Rectal smooth muscle tissue (tissue), 1 donor: ENCODE results near the gene TMEM184C.

Source experiments
- H3K27ac ChIP-seq: one replicate; pipeline ENCODE4 v1.7.0; 2013; ENCODE audit warnings: low read depth, low read length, inconsistent platforms
- H3K27me3 ChIP-seq: one replicate; pipeline ENCODE4 v1.7.0; 2013; ENCODE audit warnings: low read length; ENCODE audit not compliant: control insufficient read depth, insufficient read depth
- H3K36me3 ChIP-seq: one replicate; pipeline ENCODE4 v1.7.0; 2013; ENCODE audit warnings: low read length; ENCODE audit not compliant: control insufficient read depth, insufficient read depth
- H3K4me1 ChIP-seq: one replicate; pipeline ENCODE4 v1.7.0; 2013; ENCODE audit warnings: low read length; ENCODE audit not compliant: control insufficient read depth, insufficient read depth
- H3K4me3 ChIP-seq: one replicate; pipeline ENCODE4 v1.7.0; 2013; ENCODE audit warnings: low read length
- H3K9ac ChIP-seq: one replicate; pipeline ENCODE4 v1.7.0; 2013; ENCODE audit warnings: low read length

Gene TMEM184C

GRCh38 chr4:147638942-147639341, 21.7 kb downstream of the TMEM184C start:
- peaks cover 10% of the 10 kb centered on the region for H3K36me3 ChIP-seq
- H3K9ac ChIP-seq: no peak overlapping the region
- no peak overlapping the region for H3K4me3 ChIP-seq
- no peak overlapping the region for H3K27ac ChIP-seq
- no peaks in the 10 kb centered on the region for H3K27me3 ChIP-seq
- H3K4me1 ChIP-seq: no peaks in the 10 kb centered on the region

- Histone ChIP-seq H3K4me3 (no peak overlapping the region), H3K4me1 (no peaks in the 10 kb centered on the region), H3K9ac (no peak overlapping the region), H3K27me3 (no peaks in the 10 kb centered on the region), H3K36me3 (peaks cover 6% of the 10 kb centered on the region), H3K27ac (no peak overlapping the region)
These were observed 22.2 kb downstream of the TMEM184C start for GRCh38 chr4:147639388-147639787.

- H3K36me3 ChIP-seq: peaks cover 6% of the 10 kb centered on the region
- H3K9ac ChIP-seq: no peak overlapping the region
- H3K27ac ChIP-seq: no peak overlapping the region
- no peak overlapping the region for H3K4me3 ChIP-seq
- no peaks in the 10 kb centered on the region for H3K4me1 ChIP-seq
- H3K27me3 ChIP-seq: no peaks in the 10 kb centered on the region
These were observed 23.1 kb downstream of the TMEM184C start for GRCh38 chr4:147640331-147640730.

- Histone ChIP-seq H3K9ac (no peak overlapping the region), H3K4me1 (no peaks in the 10 kb centered on the region), H3K27ac (no peak overlapping the region), H3K4me3 (no peak overlapping the region), H3K27me3 (no peaks in the 10 kb centered on the region), H3K36me3 (peaks cover 2% of the 10 kb centered on the region)
These were observed 26.4 kb downstream of the TMEM184C start for GRCh38 chr4:147643616-147644015.

- H3K36me3 ChIP-seq: peaks cover 2% of the 10 kb centered on the region
- no peaks in the 10 kb centered on the region for H3K4me1 ChIP-seq
- H3K27me3 ChIP-seq: no peaks in the 10 kb centered on the region
- no peak overlapping the region for H3K9ac ChIP-seq
- H3K4me3 ChIP-seq: no peak overlapping the region
- no peak overlapping the region for H3K27ac ChIP-seq
These were observed 27.3 kb downstream of the TMEM184C start for GRCh38 chr4:147644471-147644870.

GRCh38 chr4:147645099-147645498, 27.9 kb downstream of the TMEM184C start:
- Histone ChIP-seq H3K9ac (no peak overlapping the region), H3K27me3 (no peaks in the 10 kb centered on the region), H3K36me3 (peaks cover 2% of the 10 kb centered on the region), H3K4me3 (no peak overlapping the region), H3K27ac (no peak overlapping the region), H3K4me1 (no peaks in the 10 kb centered on the region)

- Histone ChIP-seq H3K4me1 (no peaks in the 10 kb centered on the region), H3K9ac (no peak overlapping the region), H3K4me3 (no peak overlapping the region), H3K27me3 (no peaks in the 10 kb centered on the region), H3K36me3 (no peaks in the 10 kb centered on the region), H3K27ac (no peak overlapping the region)
These were observed 31.5 kb downstream of the TMEM184C start for GRCh38 chr4:147648656-147649055.

- Histone ChIP-seq H3K4me1 (no peaks in the 10 kb centered on the region), H3K36me3 (peaks cover 5% of the 10 kb centered on the region), H3K9ac (no peak overlapping the region), H3K4me3 (no peak overlapping the region), H3K27me3 (no peaks in the 10 kb centered on the region), H3K27ac (no peak overlapping the region)
These were observed 34.4 kb downstream of the TMEM184C start for GRCh38 chr4:147651563-147651962.

- Histone ChIP-seq H3K4me3 (no peak overlapping the region), H3K4me1 (no peaks in the 10 kb centered on the region), H3K27me3 (no peaks in the 10 kb centered on the region), H3K9ac (no peak overlapping the region), H3K36me3 (peaks cover 9% of the 10 kb centered on the region), H3K27ac (no peak overlapping the region)
These were observed 38.4 kb downstream of the TMEM184C start for GRCh38 chr4:147655639-147656038.

GRCh38 chr4:147658501-147658900, 41.3 kb downstream of the TMEM184C start:
- peaks cover 9% of the 10 kb centered on the region for H3K36me3 ChIP-seq
- no peaks in the 10 kb centered on the region for H3K4me1 ChIP-seq
- H3K27me3 ChIP-seq: no peaks in the 10 kb centered on the region
- H3K9ac ChIP-seq: no peak overlapping the region
- H3K4me3 ChIP-seq: no peak overlapping the region
- no peak overlapping the region for H3K27ac ChIP-seq

- no peaks in the 10 kb centered on the region for H3K27me3 ChIP-seq
- no peak overlapping the region for H3K9ac ChIP-seq
- H3K36me3 ChIP-seq: no peaks in the 10 kb centered on the region
- H3K27ac ChIP-seq: no peak overlapping the region
- peaks cover 4% of the 10 kb centered on the region for H3K4me1 ChIP-seq
- no peak overlapping the region for H3K4me3 ChIP-seq
These were observed 56.9 kb downstream of the TMEM184C start for GRCh38 chr4:147674073-147674472.

GRCh38 chr4:147674496-147674895, 57.3 kb downstream of the TMEM184C start:
- peaks cover 4% of the 10 kb centered on the region for H3K4me1 ChIP-seq
- H3K9ac ChIP-seq: no peak overlapping the region
- no peaks in the 10 kb centered on the region for H3K36me3 ChIP-seq
- no peak overlapping the region for H3K4me3 ChIP-seq
- no peak overlapping the region for H3K27ac ChIP-seq
- H3K27me3 ChIP-seq: no peaks in the 10 kb centered on the region

GRCh38 chr4:147678106-147678505, 60.9 kb downstream of the TMEM184C start:
- Histone ChIP-seq H3K27me3 (no peaks in the 10 kb centered on the region), H3K4me3 (no peak overlapping the region), H3K9ac (no peak overlapping the region), H3K27ac (no peak overlapping the region), H3K36me3 (no peaks in the 10 kb centered on the region), H3K4me1 (peaks cover 4% of the 10 kb centered on the region)
